CD4-positive, alpha-beta T cell treated with Interleukin-6 at 100 ng/mL for 8 hours (primary cell): ENCODE results near the gene NRIP3.
"Not testable (repeated sequence)": the region's sequence is repeated elsewhere in the genome, so short reads cannot be mapped to it uniquely, and the experiment has no call there.

ENCODE experiments used
- DNase-seq: peaks from one replicate; pipeline ENCODE4 v3.0.0-alpha.2; 2020; ENCODE audit warnings: mixed read lengths, low spot score

Gene NRIP3

DNA sequence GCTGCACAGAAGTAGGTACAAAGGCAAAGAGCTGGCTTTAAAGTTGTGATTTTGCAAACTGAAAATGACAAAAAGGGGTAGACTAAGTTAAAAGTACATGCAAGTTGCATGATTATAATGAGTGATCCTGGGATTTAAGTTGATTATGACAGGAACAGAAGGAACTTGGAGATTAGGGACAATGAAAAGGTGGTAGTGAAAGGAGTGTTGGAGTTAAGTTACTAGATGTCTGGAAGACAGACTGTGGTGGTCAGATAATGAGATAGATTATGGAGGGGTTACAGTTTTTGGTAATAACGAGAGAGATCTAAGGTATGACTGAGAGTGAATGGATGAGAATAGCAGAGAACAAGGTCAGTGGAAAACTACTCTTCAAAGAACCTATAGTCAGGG lies 31.9 kb downstream of the NRIP3 start:
- DNase-seq = no peak

DNA sequence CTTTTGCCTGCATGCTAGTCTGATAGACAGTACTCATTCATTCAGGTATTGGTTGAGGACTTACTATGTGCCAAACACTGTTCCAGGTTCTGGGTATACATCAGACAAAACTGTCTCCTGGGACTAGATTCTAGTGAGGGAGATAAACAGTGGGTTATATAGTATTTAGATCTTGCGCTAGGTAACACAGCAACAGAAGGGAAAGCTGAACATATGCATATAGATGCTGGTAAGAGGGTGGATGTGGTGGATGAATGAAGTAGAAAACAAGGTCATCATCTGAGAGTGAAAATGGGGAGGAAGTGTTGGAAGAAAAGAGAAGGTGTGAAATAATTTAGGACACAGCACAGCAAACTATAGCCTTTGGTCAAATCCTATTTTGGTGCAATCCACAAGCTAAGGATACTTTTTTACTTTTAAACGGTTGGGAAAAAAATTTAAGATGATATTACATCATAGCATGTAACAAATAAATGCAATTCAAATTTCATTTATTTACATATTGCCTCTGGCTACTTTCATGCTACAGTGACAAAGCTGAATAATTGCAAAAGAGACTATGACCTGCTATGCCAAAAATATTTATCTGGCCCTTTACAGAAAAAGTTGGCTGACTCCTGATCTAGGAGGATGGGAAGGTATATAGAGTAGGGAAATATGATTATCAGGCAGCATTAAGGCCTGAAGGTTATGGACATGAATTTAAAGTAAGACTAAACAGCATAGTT lies 32.4 kb downstream of the NRIP3 start:
- DNase-seq = no peak

DNA sequence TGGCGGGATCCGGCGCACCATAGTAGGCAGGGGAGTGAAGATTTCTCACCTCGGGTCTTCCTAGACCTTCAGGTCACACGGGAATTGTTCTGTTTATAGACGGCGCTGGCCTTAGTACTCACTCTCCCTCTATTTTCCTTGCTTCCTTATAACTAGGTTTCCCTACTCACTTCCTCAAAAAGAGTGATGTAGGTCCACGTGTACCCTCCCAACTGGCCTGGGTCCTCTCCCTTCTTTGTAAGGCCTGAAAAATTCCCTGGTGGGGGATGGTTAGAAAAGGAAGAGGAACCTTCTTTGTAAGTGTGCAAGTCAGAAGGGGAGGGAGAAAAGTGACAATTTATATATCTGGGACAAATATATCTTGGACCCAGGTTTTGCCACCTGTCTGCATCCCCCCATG lies 36.6 kb downstream of the NRIP3 start:
- no peak for DNase-seq

DNA sequence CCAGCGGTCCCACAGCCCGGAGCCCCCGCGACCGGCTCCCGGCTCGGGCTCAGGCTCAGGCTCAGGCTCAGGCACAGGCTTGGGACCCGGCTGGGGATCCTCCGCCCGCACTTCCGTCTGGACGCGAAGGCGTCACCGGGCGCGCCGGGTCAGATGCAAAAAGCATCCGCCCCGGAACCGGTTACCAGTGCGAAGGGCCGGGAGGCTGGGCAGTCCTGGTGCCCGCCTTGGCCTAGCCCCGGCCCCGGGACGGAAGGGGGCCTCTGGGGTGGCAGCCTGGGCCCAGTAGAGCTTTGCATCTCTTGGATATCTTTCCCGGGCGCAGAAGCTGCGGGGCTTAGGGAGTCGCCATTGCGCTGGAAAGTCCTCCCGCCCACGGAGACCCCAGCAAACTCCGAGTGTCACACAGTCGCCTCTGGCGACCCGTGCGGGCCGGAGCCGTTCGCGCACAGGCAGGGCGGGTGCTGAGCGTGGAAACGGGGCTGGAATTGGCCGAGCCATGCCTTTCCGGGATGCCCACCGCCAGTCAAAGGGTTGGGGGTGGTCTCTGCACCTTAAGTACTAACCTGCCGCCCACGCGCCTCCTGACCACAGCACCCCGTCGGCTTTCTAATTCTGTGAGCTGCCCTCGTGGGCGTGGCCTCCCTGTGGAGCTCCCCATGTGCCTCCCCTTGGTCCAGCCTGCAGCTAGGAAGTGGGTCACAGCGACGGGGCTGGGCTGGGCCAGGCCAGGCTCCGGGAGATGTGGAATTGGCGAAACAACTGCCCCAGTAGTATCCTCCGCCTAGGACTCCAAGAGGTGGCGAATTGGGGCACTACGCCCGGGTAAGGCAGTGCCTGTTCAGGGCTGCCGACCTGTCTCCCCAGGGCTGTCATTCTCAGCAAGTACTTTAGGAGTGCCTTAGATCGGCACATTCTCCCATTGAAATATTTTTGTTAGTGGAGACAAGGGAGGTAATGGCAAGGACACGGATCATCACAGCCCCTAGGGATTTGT lies 39.2 kb downstream of the NRIP3 start, which contains the start of gene TMEM9B:
Gene TMEM9B, minus strand, starts transcription at position 119 of the 997 bp plus-strand sequence. CDS start 129 bp downstream, outside the sequence.
- DNase-seq = peak; percentile 74

DNA sequence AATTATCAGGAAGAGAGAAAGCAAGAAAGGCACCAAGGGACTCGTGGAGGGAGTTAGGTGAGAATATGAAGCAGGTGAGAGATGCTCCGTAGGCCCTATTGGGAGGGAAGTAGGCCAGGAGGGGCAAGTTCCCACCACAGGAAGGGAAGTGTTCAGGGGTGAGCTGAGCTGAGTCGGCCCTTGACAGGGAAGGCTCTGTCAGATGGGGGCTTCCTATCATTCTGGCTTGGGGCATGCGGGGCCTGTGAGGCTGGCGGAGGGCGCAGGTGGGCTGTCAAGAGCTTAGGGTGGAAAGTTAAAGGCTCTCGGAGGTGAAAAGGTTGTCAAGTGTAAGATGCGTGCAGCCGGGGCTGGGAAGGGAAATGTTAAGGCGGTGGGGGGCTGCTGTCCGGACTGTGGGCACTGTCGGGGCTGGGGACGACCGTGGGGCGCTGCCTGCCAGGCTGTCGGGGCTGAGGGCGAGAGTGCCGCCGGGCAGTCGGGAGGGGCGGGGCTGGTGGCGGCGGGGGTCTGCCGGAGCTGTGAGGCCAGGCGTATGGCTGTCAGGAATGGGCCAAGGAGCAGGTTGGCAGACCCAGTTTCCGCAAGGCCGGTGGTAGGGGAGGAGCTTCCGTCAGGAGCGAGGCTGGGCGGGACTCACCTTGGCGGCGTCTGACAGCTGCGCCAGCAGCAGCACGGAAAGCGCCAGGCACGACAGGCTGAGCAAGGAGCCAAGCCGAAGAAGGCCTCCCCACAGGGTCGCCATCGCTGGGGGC lies 40.1 kb downstream of the NRIP3 start:
- peak; percentile 71 for DNase-seq

DNA sequence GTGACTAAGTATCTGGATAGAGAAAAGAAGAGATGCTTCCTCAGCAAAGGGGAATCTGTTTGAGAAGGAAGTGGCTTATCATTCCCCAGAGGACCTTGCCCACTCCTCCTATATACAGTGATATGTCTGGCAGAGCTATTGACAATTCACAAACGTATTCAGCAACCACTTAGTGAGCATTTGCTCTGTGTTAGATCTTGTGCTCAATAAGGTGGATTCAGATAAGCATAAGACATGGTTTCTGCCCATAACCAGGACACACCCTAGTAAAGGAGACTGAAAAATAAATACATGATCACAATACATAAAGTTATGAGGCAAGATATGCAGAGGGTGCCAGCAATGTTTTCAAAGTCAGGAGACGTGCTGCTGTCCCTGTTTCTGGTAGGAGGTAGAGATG lies 41.0 kb downstream of the NRIP3 start:
- DNase-seq = no peak

DNA sequence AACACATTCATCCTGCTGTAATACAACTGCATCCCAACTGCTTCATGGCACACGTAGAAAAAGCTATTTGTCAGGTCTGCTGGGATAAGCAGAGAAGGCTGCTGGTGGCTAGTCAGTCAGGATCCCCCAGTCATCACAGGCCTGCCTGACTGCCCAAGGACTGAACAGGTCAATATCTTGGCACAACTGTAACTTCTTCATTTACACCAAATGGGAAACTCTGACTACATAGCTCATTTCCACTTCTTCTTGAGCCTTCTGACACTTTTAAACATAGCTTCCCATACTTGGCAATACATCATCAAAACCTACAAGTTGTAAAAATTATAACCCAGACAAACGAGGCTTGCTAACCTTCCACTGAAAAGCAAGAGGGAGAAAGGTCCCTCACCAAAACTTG lies 42.4 kb downstream of the NRIP3 start:
- DNase-seq = no peak

DNA sequence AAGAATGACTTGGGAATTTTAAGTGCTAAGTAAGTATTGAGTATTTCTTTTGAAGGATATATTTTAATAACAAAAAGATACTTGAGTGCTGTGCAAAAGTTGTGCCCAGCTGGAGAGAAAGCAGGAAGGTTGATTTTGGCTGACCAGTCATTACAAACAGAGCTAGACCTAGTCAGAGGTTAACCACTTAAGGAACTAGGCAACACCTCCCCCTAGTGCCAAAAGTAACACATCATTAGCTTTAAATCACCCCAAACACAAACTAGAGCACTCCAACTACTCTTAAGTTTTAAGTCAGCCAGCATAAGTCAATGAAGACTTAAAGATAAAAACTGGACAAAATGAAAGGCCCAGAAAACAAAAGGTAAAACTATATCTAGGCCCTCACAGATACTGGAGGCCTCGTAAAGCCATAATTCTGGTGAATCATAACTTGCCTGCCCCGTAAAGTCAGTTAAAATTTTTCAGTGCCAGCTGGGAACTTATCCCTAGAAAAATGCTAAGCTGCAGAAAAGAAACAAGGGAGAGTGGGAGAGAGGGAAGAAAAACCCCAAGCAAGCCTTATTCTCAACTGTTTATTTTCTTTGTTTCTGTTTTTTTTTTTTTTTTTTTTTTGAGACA lies 44.1 kb downstream of the NRIP3 start:
- peak; percentile 28 for DNase-seq

DNA sequence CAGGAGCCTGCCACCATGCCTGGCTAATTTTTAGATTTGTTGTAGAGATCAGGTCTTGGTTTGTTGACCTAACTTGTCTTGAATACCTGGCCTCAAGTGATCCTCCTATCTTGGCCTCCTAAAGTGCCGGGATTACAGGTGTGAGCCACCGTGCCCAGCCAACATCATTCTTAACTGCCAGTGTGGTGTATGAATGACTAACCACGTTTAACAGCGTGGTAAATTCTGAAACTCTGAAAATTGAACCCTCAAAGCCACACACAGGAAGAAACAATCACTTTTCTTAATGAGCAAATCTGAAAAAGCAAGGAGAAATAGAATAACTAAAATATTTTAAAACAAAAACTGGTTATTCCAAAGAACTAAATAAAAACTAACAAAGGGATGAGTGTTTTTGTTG lies 46.9 kb downstream of the NRIP3 start:
- DNase-seq = no peak

DNA sequence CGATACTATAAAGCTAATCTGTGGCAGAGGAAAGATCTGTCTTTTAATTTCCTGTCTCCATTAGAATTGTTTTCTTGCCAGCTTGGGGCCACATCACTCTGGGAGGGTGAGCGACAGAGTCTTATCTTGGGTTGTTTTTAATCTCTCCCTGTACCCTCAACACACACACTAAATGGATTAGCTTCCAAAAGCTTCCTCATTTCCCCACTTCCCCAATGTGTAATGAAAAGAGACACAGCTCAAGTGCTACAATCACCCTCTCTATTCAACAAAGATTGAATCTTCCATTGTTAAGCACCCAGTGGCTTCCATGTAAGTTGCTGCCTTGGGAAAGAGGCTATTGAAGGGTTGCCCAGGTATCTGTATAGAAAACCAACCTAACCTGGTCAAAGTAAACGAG lies 54.9 kb downstream of the NRIP3 start:
- DNase-seq = no peak

DNA sequence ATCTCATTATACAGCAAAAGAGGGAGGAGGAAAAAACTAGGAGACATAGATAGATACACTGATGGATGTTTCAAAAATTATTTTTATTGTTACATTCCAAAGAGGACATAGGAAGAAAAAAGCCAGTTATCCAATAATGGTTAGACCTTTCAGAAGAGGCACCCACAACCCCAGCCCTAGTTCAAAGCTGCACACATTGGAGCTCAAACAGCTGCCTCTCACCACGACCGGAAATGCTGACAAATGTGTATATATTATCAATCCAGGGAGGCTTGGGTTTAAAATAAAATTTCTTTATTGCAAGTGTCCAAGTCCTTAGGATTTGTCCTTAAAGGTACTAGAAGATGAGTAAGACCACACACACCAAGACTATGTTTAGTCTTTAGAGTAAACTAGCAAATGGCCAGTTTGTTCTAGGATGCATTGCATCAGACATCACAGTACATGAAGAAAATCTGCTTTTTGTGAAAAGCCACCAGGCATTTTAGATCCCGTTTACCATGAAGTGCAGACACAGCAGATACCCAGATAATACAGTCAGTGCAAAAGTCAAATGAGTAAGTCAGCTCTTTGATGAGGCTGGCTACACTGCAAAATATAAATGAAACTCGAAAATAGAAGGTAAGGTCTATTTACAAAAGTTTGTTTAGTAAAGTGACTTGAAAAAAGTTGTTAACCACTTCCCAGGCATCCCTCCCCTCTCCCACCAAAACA lies 56.4 kb downstream of the NRIP3 start:
- no peak for DNase-seq

DNA sequence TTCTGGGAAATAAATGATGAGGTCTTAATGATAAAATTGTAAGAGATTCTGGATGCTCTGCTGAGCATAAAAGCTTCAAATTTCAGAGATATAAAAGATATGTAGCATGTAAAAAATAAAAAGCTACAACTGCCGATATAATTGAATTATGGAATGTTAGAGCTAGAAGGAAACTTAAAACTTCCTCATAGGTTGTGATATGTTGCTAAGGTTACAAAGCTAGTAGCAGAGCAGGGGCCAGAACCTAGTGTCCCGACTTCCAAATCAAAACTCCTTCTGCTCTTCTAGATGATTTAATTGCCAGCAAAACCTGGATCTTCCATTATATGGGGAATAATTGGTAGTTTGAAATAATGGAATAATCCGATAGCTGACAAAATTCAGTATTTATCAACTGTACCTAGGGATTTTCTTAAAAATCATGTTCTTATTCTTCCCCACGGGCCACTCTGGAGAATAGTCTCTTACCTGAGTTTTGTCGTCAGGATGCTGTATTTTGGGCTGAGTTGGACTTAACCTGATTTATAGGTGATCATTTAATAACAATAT lies 61.2 kb downstream of the NRIP3 start, which contains the start of gene ASCL3:
Gene ASCL3, minus strand, starts transcription at position 499 of the 549 bp plus-strand sequence. CDS start 4,855 bp downstream, outside the sequence.
- DNase-seq = no peak

DNA sequence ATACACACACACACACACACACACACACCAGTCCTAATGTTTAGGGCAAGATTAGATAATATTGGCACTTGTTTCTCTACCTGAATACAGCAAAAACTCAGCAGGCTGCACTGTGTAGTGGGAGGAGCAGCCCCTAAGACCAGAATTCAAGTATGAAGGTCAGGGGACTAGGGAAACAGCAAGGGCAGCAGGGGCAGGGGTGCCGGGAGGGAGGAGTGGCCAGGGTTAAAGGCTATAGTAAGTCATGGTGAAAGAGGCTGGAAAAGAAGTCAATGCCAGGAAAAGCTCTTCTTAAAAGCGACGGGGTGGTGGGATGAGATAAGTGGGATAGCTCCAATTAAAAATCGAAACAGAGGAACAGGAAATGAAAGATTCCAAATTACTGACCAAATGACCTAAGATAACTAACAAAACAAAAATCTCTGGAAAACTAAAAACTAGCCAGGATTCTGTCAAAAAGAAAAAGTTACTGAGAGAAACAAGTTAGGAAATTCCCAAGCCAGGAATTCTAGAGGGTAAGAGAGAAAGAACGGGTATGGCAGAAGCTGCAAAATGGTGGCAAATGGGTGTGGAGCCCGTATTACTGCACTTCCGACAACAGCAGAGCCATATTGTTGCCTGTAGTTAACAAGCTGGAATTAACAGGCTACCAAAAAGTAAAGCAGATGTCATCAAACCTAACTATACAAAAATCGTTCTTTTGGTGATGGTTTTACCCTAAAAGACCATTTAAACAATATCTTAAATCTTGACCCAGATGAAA lies 62.3 kb downstream of the NRIP3 start:
- DNase-seq = no peak

DNA sequence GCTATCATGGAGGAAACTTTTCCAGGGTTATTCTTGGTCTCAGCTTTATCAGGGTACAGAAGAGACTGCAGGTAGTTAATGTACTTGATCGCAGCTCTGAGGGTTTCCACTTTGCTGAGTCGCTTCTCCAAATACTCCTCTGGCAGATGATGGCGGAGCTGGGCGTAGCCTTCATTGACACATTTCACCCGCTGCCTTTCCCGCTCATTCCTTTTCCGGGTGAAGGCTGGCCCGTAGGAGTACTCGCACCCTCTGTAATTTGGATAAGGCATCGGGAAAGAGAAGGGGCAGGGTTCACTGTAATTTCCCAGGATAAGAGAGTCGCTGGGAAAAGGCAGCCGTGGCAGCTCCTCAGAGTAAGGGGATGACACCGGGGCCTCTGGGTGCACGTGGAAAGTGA lies 66.1 kb downstream of the NRIP3 start:
- no peak for DNase-seq

DNA sequence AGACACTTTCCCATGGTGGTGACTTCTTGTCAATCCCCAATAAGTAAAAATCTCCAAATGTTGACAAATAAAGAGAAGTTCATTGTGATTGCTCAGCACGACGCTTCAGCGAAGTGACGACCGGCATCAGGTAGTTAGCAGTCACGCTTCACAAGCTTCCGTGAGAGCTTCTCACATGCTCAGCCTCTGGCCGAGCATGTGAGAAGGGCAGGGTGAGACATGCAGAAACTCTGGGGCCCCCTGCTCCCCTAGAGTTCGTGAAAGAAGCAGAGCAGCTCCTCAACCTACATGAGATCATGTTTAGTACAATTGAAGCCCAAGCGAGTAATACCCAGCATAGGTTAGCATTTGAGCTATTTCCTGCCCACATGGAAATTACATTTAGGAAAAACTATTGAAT lies 66.6 kb downstream of the NRIP3 start:
- no peak for DNase-seq

DNA sequence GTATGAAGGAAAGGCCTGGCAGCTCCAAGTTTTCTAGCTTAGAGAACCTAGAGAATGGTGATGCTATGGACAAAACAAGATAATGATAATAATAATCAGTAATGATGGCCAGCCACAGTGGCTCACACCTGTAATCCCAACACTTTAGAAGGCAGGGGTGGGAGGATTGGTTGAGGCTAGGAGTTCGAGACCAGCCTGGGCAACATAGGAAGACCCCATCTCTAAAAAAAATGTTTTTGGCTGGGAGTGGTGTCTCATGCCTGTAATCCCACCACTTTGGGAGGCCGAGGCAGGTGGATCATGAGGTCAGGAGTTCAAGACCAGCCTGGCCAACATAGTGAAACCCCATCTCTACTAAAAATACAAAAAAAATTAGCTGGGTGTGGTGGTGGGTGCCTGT lies 68.0 kb downstream of the NRIP3 start:
- DNase-seq = not testable (repeated sequence)

DNA sequence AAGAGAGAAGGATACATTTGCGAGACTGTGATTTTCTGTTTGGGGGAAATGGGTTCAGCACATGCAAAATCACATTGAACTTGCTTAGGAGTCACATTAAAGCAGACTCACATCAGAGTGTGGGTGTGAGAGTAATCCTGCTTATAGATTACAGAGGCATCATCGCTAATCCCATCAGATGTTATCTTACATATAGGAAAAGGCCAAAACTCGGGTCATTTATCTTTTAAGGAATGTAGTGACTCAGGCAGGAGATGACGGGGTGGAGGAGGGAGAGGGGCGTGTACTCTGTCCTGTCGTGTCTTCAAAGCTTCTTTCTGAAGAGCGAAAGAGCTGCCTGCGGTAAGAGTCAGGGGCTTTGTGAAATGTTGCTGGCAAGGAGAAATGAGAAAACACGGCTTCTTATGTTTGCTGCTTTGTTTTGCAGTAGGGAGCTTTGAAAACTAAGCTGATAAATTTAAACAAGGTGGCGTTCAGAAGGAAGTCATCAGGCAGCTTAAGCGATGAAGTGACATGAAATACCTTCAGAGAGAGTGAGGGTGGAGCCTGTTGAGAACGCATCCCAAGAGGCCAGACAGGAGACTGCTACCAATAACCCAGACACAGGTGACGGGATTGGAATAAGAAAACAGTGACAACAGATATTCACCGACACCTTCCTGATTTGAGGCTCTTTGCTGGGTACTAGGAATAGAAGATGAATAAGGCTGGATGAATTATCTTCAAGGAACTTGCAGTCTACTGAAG lies 68.9 kb downstream of the NRIP3 start:
- DNase-seq = no peak

DNA sequence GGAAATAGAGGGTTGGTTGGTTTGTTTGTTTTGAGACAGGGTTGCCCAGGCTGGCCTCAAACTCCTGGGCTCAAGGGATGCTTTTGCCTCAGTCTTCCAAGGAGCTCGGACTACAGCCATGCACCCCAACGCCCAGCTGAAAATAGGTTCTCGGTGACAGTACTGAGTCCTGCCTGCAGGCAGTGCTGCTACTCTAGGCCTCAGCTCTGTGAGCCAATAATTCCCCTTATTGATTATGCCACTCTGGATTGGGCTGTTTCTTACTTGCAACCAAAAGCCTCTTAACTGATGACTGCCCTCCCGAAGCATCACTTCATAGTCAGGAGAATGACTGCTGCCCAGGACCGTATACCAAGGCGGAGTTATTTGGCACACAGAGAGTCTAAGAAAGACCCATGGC lies 69.9 kb downstream of the NRIP3 start:
- no peak for DNase-seq

DNA sequence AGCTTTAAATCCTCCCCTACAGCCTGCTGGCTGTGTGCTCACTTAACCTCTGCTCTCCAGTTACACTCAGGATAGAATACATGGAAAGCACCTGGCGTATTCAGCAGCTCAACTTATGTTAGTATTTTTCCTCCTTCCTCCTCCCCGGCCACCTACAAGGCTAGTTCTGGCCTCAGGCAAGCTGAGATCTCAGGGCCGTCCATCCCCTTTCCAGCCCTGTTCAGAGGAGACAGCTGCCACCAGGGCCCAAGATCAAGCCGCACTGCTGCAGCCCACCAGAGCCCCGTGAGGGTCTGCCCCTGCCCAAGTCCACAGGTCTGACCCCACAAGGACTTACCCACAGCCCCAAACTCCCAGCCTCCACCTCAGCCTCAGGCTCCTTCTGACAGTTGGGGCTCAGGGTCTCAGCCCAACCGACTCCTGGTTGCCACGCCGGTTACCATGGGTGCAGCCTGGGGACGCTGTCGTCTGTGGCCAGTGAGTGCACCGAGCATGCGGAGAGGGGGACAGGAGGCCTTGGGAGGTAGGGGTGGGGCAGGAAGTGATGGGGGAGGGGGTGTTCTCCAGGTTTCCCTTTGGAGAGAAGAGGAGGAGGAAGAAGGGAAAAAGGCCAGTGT lies 71.1 kb downstream of the NRIP3 start, which contains the start of gene C11orf16:
Gene C11orf16, minus strand, starts transcription at position 384 of the 617 bp plus-strand sequence. CDS start 639 bp downstream, outside the sequence.
- DNase-seq = no peak
